OCI-LY7 (cell line): Measurements from ENCODE around the gene MFSD6. TPM values are rescaled to one million over a fixed set of nuclear protein-coding genes. Genes with fewer than 3 reads are reported as not detected.

Experiments
- BruUV-seq: library from RNA; stranded (reverse); fragments of 400-500 nt; replicated peaks from 2 replicates; lab custom pipeline; 2021; lab: Mats Ljungman, UMichigan
- CTCF ChIA-PET: fragments of 300-600 bp; sonication (Branson Sonifier 250); formaldehyde crosslinking; loops from one replicate; lab custom pipeline; 2022; ENCODE audit warnings: antibody characterized with exemption; ENCODE audit not compliant: unreplicated experiment; lab: Charles Lee
- POLR2A ChIA-PET: fragments of 300-600 bp; sonication (Branson Sonifier 250); formaldehyde crosslinking; loops from one replicate; lab custom pipeline; 2022; ENCODE audit warnings: antibody characterized with exemption; lab: Charles Lee
- DNase-seq: peaks from one replicate; pipeline ENCODE4 v3.0.0-alpha.2; 2015; ENCODE audit warnings: low spot score
- H2AFZ ChIP-seq: fragments of 200-600 bp; sonication (generic), shearing (Covaris generic); 2 replicates; pipeline ENCODE4 v1.6.1; 2014; ENCODE audit warnings: mild to moderate bottlenecking, antibody characterized with exemption, low read length, moderate library complexity
- H3K27ac ChIP-seq: fragments of 200-600 bp; sonication (generic); 2 replicates; pipeline ENCODE4 v1.5.1; 2014; ENCODE audit warnings: mixed run types, low read depth, mild to moderate bottlenecking, moderate library complexity, low read length, inconsistent platforms; ENCODE audit not compliant: poor library complexity, severe bottlenecking
- H3K36me3 ChIP-seq: fragments of 200-600 bp; sonication (generic); 2 replicates; pipeline ENCODE4 v1.6.1; 2014; ENCODE audit warnings: mild to moderate bottlenecking, antibody characterized with exemption, low read length, moderate library complexity, mixed read lengths; ENCODE audit not compliant: insufficient read depth
- H3K4me1 ChIP-seq: fragments of 200-600 bp; sonication (generic); 2 replicates; pipeline ENCODE4 v1.5.1; 2014; ENCODE audit warnings: mild to moderate bottlenecking, low read length; ENCODE audit not compliant: insufficient read depth, poor library complexity, severe bottlenecking
- H3K4me2 ChIP-seq: fragments of 200-600 bp; sonication (generic); 2 replicates; pipeline ENCODE4 v1.6.1; 2014; ENCODE audit warnings: mild to moderate bottlenecking, low read length
- H3K4me3 ChIP-seq: fragments of 200-600 bp; sonication (generic); 2 replicates; pipeline ENCODE4 v1.5.1; 2014; ENCODE audit warnings: mild to moderate bottlenecking, low read depth, low read length; ENCODE audit not compliant: poor library complexity, severe bottlenecking
- H3K79me2 ChIP-seq: fragments of 200-600 bp; sonication (generic); 2 replicates; pipeline ENCODE4 v1.6.1; 2016; ENCODE audit warnings: low read depth, mild to moderate bottlenecking, low read length, moderate library complexity, mixed read lengths; ENCODE audit not compliant: insufficient read depth
- H3K9me2 ChIP-seq: fragments of 200-600 bp; sonication (generic); 2 replicates; pipeline ENCODE4 v1.6.1; 2016; ENCODE audit warnings: mild to moderate bottlenecking, low read length, mixed read lengths; ENCODE audit not compliant: insufficient read depth
- H3K9me3 ChIP-seq: fragments of 200-600 bp; sonication (generic); 2 replicates; pipeline ENCODE4 v1.6.1; 2014; ENCODE audit warnings: mild to moderate bottlenecking, mixed run types, low read length, mixed read lengths
- H4K20me1 ChIP-seq: fragments of 200-600 bp; sonication (generic); 2 replicates; pipeline ENCODE4 v1.6.1; 2014; ENCODE audit warnings: mild to moderate bottlenecking, antibody characterized with exemption, low read length, moderate library complexity, mixed read lengths; ENCODE audit not compliant: insufficient read depth
- CTCF ChIP-seq: fragments of 200-600 bp; sonication (generic); conservative IDR thresholded peaks from 2 replicates; pipeline ENCODE4 v1.5.1; 2014; ENCODE audit warnings: mild to moderate bottlenecking, antibody characterized with exemption, low read length, moderate library complexity, mixed read lengths
- EZH2phosphoT487 ChIP-seq: fragments of 200-600 bp; sonication (generic); IDR thresholded peaks from 2 replicates; pipeline ENCODE4 v1.6.1; 2018; ENCODE audit warnings: low read depth, borderline replicate concordance, mild to moderate bottlenecking, mixed run types, antibody characterized with exemption, low read length, moderate library complexity, mixed read lengths
- intact Hi-C: fragments of 100-400 bp; cut with micrococcal nuclease; formaldehyde crosslinking; loops from one replicate; pipeline ENCODE4 v1.10.0; 2022; ENCODE audit not compliant: unreplicated experiment
- total RNA-seq, 2 experiments: library from RNA; depleted of rRNA in 1 of 2; stranded (reverse); fragments of >200 nt in 1 of 2; shearing (Covaris generic) in 1 of 2; gene quantifications; 2 replicates each; pipeline ENCODE4 v1.2.3, GENCODE V29; 2014 to 2022

Gene MFSD6
- total RNA-seq, 2 experiments from 2014 or later: 8.3 to 19.5 TPM

- ChIA-PET POLR2A (interaction anchor here (1.3 kb wide), 1 partner anchor 31 kb away, joined by 3 read pairs; no protein-coding TSS in a partner anchor), CTCF (no interaction called here)
- Histone ChIP-seq H3K4me3 (no peak overlapping the region), H3K27ac (no peak overlapping the region), H3K9me2 (no peaks in the 10 kb centered on the region), H3K4me1 (no peaks in the 10 kb centered on the region), H3K79me2 (no peaks in the 10 kb centered on the region), H3K36me3 (no peaks in the 10 kb centered on the region), H3K9me3 (no peaks in the 10 kb centered on the region), H3K4me2 (no peak overlapping the region), H2AFZ (no peak overlapping the region), H4K20me1 (no peaks in the 10 kb centered on the region)
- no peak for DNase-seq
- TF ChIP-seq EZH2phosphoT487 (no peak), CTCF (no peak)
- intact Hi-C loops: no loop called here
- BruUV-seq: no TSS peak
Measured at GRCh38 chr2:190449925-190450324, 41.8 kb downstream of the MFSD6 start.

- Histone ChIP-seq H3K4me2 (no peak overlapping the region), H3K4me3 (no peak overlapping the region), H3K9me2 (no peaks in the 10 kb centered on the region), H3K27ac (no peak overlapping the region), H4K20me1 (no peaks in the 10 kb centered on the region), H3K9me3 (no peaks in the 10 kb centered on the region), H3K4me1 (no peaks in the 10 kb centered on the region), H3K36me3 (no peaks in the 10 kb centered on the region), H3K79me2 (no peaks in the 10 kb centered on the region), H2AFZ (no peak overlapping the region)
- ChIA-PET POLR2A (interaction anchor here (1.3 kb wide), 1 partner anchor 30 kb away, joined by 3 read pairs; no protein-coding TSS in a partner anchor), CTCF (no interaction called here)
- intact Hi-C loops: no loop called here
- DNase-seq: no peak
- no TSS peak for BruUV-seq
- TF ChIP-seq EZH2phosphoT487 (no peak), CTCF (no peak)
Measured at GRCh38 chr2:190450363-190450762, 42.2 kb downstream of the MFSD6 start.

GRCh38 chr2:190451561-190452176 lies 43.5 kb downstream of the MFSD6 start:
- Histone ChIP-seq H3K4me1 (no peaks in the 10 kb centered on the region), H3K9me3 (no peaks in the 10 kb centered on the region), H3K4me3 (no peak overlapping the region), H3K36me3 (no peaks in the 10 kb centered on the region), H2AFZ (no peak overlapping the region), H3K9me2 (no peaks in the 10 kb centered on the region), H3K79me2 (no peaks in the 10 kb centered on the region), H4K20me1 (no peaks in the 10 kb centered on the region), H3K27ac (no peak overlapping the region), H3K4me2 (no peak overlapping the region)
- ChIA-PET POLR2A (interaction anchor here (0.6 to 0.8 kb wide), 2 partner anchors 8 to 180 kb away, joined by 5 to 6 read pairs; no protein-coding TSS in a partner anchor), CTCF (no interaction called here)
- TF ChIP-seq EZH2phosphoT487: no peak
- no peak for TF ChIP-seq CTCF
- no TSS peak for BruUV-seq
- intact Hi-C loops: no loop called here
- DNase-seq: no peak
